IMR-90 (cell line): ENCODE data around the gene FANCM. TPM values are rescaled to one million over a fixed set of nuclear protein-coding genes. Genes with fewer than 3 reads are reported as not detected.

Experiments used
- ATAC-seq: fragments of 200-7000 bp; cut with Tn5 transposase; 2 replicates; pipeline ENCODE4 v1.9.1; 2020; ENCODE audit warnings: low read depth, mild to moderate bottlenecking, moderate library complexity
- BruUV-seq: library from RNA; stranded (reverse); fragments of 400-500 nt; replicated peaks from 2 replicates; lab custom pipeline; 2021; lab: Mats Ljungman, UMichigan
- CTCF ChIA-PET: fragments of 300-600 bp; formaldehyde crosslinking; extraction: SDS; loops from one replicate; lab custom pipeline; 2021; ENCODE audit warnings: antibody characterized with exemption; lab: Yijun Ruan, JAX
- POLR2A ChIA-PET: fragments of 300-600 bp; sonication (Branson Sonifier 250); formaldehyde crosslinking; loops from one replicate; lab custom pipeline; 2022; ENCODE audit warnings: antibody characterized with exemption; ENCODE audit not compliant: unreplicated experiment; lab: Charles Lee
- DNase-seq: peaks from one replicate; pipeline ENCODE4 v3.0.0; 2013
- H2AFZ ChIP-seq: replicated peaks from 2 replicates; pipeline ENCODE3; 2013; ENCODE audit warnings: low read length, mild to moderate bottlenecking; ENCODE audit not compliant: poor library complexity
- H2AK5ac ChIP-seq: 2 replicates; pipeline ENCODE4 v1.6.1; 2013; ENCODE audit warnings: low read depth, low read length, inconsistent platforms
- H2AK9ac ChIP-seq: replicated peaks from 2 replicates; pipeline ENCODE3; 2013; ENCODE audit warnings: mild to moderate bottlenecking, low read depth, low read length, moderate library complexity; ENCODE audit not compliant: poor library complexity
- H2BK120ac ChIP-seq: 2 replicates; pipeline ENCODE4 v1.6.1; 2013; ENCODE audit warnings: low read depth, low read length, inconsistent platforms
- H2BK15ac ChIP-seq: 3 replicates; pipeline ENCODE4 v1.6.1; 2013; ENCODE audit warnings: low read depth, low read length, inconsistent platforms
- H2BK20ac ChIP-seq: 2 replicates; pipeline ENCODE4 v1.6.1; 2013; ENCODE audit warnings: low read depth, mild to moderate bottlenecking, inconsistent platforms, low read length, moderate library complexity
- H2BK5ac ChIP-seq: 2 replicates; pipeline ENCODE4 v1.6.1; 2013; ENCODE audit warnings: mild to moderate bottlenecking, low read depth, low read length, inconsistent platforms; ENCODE audit not compliant: poor library complexity, severe bottlenecking
- H3K14ac ChIP-seq: replicated peaks from 2 replicates; pipeline ENCODE4 v1.6.1; 2013; ENCODE audit warnings: low read depth, low read length, inconsistent platforms
- H3K18ac ChIP-seq: 2 replicates; pipeline ENCODE4 v1.6.1; 2013; ENCODE audit warnings: low read depth, low read length, control low read depth
- H3K23ac ChIP-seq: 2 replicates; pipeline ENCODE4 v1.6.1; 2013; ENCODE audit warnings: low read depth, low read length, inconsistent platforms
- H3K27ac ChIP-seq: 2 replicates; pipeline ENCODE4 v1.5.1; 2013; ENCODE audit warnings: mild to moderate bottlenecking, control low read depth, low read length; ENCODE audit not compliant: insufficient read depth
- H3K27me3 ChIP-seq: 2 replicates; pipeline ENCODE4 v1.6.1; 2013; ENCODE audit warnings: low read length; ENCODE audit not compliant: control insufficient read depth, insufficient read depth
- H3K36me3 ChIP-seq: 2 replicates; pipeline ENCODE4 v1.6.1; 2013; ENCODE audit warnings: low read length, mixed read lengths; ENCODE audit not compliant: control insufficient read depth, insufficient read depth
- H3K4ac ChIP-seq: 2 replicates; pipeline ENCODE4 v1.6.1; 2013; ENCODE audit warnings: low read depth, low read length, inconsistent platforms
- H3K4me1 ChIP-seq: 2 replicates; pipeline ENCODE4 v1.6.1; 2013; ENCODE audit warnings: low read length, mixed read lengths; ENCODE audit not compliant: control insufficient read depth, insufficient read depth
- H3K4me2 ChIP-seq: 2 replicates; pipeline ENCODE4 v1.6.1; 2013; ENCODE audit warnings: low read depth, mild to moderate bottlenecking, control low read depth, low read length, moderate library complexity
- H3K4me3 ChIP-seq: 2 replicates; pipeline ENCODE4 v1.5.1; 2013; ENCODE audit warnings: low read depth, mild to moderate bottlenecking, control low read depth, low read length, moderate library complexity; ENCODE audit not compliant: insufficient read depth
- H3K56ac ChIP-seq: 2 replicates; pipeline ENCODE4 v1.6.1; 2013; ENCODE audit warnings: low read length, inconsistent platforms; ENCODE audit not compliant: insufficient read depth; ENCODE audit errors: extremely low read depth
- H3K79me1 ChIP-seq, 2 experiments: 2 replicates each; pipeline ENCODE4 v1.6.1; 2013; ENCODE audit warnings: low read length in 2 of 2, inconsistent platforms in 1 of 2, low read depth in 1 of 2
- H3K9ac ChIP-seq: 2 replicates; pipeline ENCODE4 v1.6.1; 2013; ENCODE audit warnings: low read depth, low read length, control low read depth
- H3K9me1 ChIP-seq: 2 replicates; pipeline ENCODE4 v1.6.1; 2013; ENCODE audit warnings: low read length, inconsistent platforms; ENCODE audit not compliant: insufficient read depth
- H3K9me3 ChIP-seq: 2 replicates; pipeline ENCODE4 v1.6.1; 2013; ENCODE audit warnings: low read length; ENCODE audit not compliant: control insufficient read depth, insufficient read depth
- H4K20me1 ChIP-seq: 2 replicates; pipeline ENCODE4 v1.6.1; 2013; ENCODE audit warnings: low read length, inconsistent platforms; ENCODE audit not compliant: insufficient read depth
- H4K5ac ChIP-seq: 2 replicates; pipeline ENCODE4 v1.6.1; 2013; ENCODE audit warnings: mild to moderate bottlenecking, low read depth, low read length, control low read depth
- H4K8ac ChIP-seq, 2 experiments: 2 replicates each; pipeline ENCODE4 v1.6.1; 2013; ENCODE audit warnings: low read depth in 2 of 2, low read length in 2 of 2, control low read depth in 1 of 2, inconsistent platforms in 1 of 2
- H4K91ac ChIP-seq: 2 replicates; pipeline ENCODE4 v1.6.1; 2013; ENCODE audit warnings: low read depth, low read length, inconsistent platforms; ENCODE audit not compliant: insufficient read depth
- BHLHE40 ChIP-seq: fragments of 150-350 bp; IDR thresholded peaks from 2 replicates; pipeline ENCODE4 v1.6.1; 2016; ENCODE audit warnings: mild to moderate bottlenecking, low read depth, low read length
- CHD1 ChIP-seq: IDR thresholded peaks from 2 replicates; pipeline ENCODE4 v1.6.1; 2012; ENCODE audit warnings: low read depth, low read length, improper control_type of control experiment
- ELK1 ChIP-seq: fragments of 150-350 bp; IDR thresholded peaks from 2 replicates; pipeline ENCODE4 v1.6.1; 2016; ENCODE audit warnings: low read depth, mild to moderate bottlenecking, low read length, moderate library complexity, borderline replicate concordance
- FOS ChIP-seq: fragments of 150-350 bp; IDR thresholded peaks from 2 replicates; pipeline ENCODE4 v1.6.1; 2016; ENCODE audit warnings: low read depth, low read length
- MAFK ChIP-seq: IDR thresholded peaks from 2 replicates; pipeline ENCODE4 v1.6.1; 2012; ENCODE audit warnings: low read depth, low read length, improper control_type of control experiment
- MAZ ChIP-seq: IDR thresholded peaks from 2 replicates; pipeline ENCODE4 v1.6.1; 2012; ENCODE audit warnings: low read depth, mild to moderate bottlenecking, low read length, improper control_type of control experiment, moderate library complexity, borderline replicate concordance
- MXI1 ChIP-seq: IDR thresholded peaks from 2 replicates; pipeline ENCODE4 v1.6.1; 2012; ENCODE audit warnings: low read depth, mild to moderate bottlenecking, low read length, moderate library complexity, borderline replicate concordance
- NFE2L2 ChIP-seq: fragments of 150-350 bp; IDR thresholded peaks from 2 replicates; pipeline ENCODE4 v1.6.1; 2016; ENCODE audit warnings: low read depth, mild to moderate bottlenecking, low read length
- POLR2A ChIP-seq: IDR thresholded peaks from 2 replicates; pipeline ENCODE4 v1.6.1; 2012; ENCODE audit warnings: mild to moderate bottlenecking, low read depth, low read length
- RAD21 ChIP-seq: IDR thresholded peaks from 2 replicates; pipeline ENCODE4 v1.6.1; 2012; ENCODE audit warnings: low read length, improper control_type of control experiment
- SMC3 ChIP-seq: fragments of 150-350 bp; IDR thresholded peaks from 2 replicates; pipeline ENCODE4 v1.6.1; 2016; ENCODE audit warnings: low read depth, mild to moderate bottlenecking, antibody characterized with exemption, low read length, moderate library complexity
- dilution Hi-C: fragments of 300-500 bp; cut with HindIII; formaldehyde crosslinking; loops from one replicate; pipeline ENCODE4 v1.14.3; 2018; ENCODE audit warnings: low sequenced_read_pairs; ENCODE audit not compliant: unreplicated experiment
- in situ Hi-C: fragments of 300-500 bp; cut with MboI; formaldehyde crosslinking; loops from 3 replicates; pipeline ENCODE4 v1.14.3; 2019; ENCODE audit warnings: low sequenced_read_pairs, inconsistent platforms, mixed read lengths
- intact Hi-C: fragments of 100-400 bp; cut with micrococcal nuclease; formaldehyde crosslinking; loops from 2 replicates; pipeline ENCODE4 v1.10.0; 2022
- polyA plus RNA-seq, 3 experiments: library from polyadenylated mRNA; depleted of rRNA; stranded (reverse); fragments of >200 nt; gene quantifications; 2 replicates each; pipeline ENCODE4 v1.2.3, GENCODE V29; 2012; ENCODE audit warnings: low replicate concordance in 1 of 3
- total RNA-seq: library from RNA; depleted of rRNA; stranded (reverse); fragments of >200 nt; gene quantifications from 2 replicates; pipeline ENCODE4 v1.2.3, GENCODE V29; 2012
- TF ChIP-seq, protein P1 (sequence below): conservative IDR thresholded peaks from 2 replicates; pipeline ENCODE4 v1.5.1; 2012; ENCODE audit warnings: mild to moderate bottlenecking, low read depth, low read length, improper control_type of control experiment

The FANCM gene
- total and polyA plus RNA-seq, 2 of the 4 experiments (the other 2 are of a cell fraction), result 1.7 to 7.0 TPM

DNA sequence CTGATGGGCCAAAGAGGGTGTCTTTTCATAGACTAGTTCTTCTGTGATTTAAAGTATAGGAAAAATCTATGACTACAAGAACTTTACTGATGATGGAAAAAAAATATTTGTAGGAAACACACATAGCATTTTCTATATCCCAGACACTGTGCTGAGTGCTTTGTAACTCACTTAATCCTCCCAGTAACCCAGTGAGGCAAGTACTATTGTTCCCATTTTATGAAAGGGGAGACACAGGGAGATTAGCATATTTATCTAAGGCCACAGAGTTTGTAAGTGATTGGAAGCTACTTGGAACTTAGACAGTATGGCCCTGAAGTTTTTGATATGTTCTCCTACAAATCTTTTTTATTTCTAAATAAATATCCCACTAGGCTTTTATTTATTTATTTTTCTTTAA is 31.9 kb upstream of the FANCM start:
- no peak overlapping the region for H3K56ac ChIP-seq
- H2BK120ac ChIP-seq, result no peak overlapping the region
- no peak overlapping the region for H3K14ac ChIP-seq
- dilution Hi-C loops, result no loop called here
- in situ Hi-C loops, result no loop called here
- H2AK9ac ChIP-seq, result no peak overlapping the region
- no peak overlapping the region for H3K9ac ChIP-seq
- no peak overlapping the region for H2AFZ ChIP-seq
- no peak overlapping the region for H4K91ac ChIP-seq
- TF ChIP-seq BHLHE40 (no peak), RAD21 (no peak), SMC3 (no peak), NFE2L2 (no peak), POLR2A (no peak), FOS (no peak), MXI1 (no peak), ELK1 (no peak), MAFK (no peak), MAZ (no peak), CHD1 (no peak)
- TF ChIP-seq, protein P1, sequence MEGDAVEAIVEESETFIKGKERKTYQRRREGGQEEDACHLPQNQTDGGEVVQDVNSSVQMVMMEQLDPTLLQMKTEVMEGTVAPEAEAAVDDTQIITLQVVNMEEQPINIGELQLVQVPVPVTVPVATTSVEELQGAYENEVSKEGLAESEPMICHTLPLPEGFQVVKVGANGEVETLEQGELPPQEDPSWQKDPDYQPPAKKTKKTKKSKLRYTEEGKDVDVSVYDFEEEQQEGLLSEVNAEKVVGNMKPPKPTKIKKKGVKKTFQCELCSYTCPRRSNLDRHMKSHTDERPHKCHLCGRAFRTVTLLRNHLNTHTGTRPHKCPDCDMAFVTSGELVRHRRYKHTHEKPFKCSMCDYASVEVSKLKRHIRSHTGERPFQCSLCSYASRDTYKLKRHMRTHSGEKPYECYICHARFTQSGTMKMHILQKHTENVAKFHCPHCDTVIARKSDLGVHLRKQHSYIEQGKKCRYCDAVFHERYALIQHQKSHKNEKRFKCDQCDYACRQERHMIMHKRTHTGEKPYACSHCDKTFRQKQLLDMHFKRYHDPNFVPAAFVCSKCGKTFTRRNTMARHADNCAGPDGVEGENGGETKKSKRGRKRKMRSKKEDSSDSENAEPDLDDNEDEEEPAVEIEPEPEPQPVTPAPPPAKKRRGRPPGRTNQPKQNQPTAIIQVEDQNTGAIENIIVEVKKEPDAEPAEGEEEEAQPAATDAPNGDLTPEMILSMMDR, result no peak
- H4K8ac ChIP-seq, result no peak overlapping the region
- ChIA-PET CTCF (interaction anchor here (0.6 kb wide), 1 partner anchor 148 kb away, joined by 5 read pairs; no protein-coding TSS in a partner anchor), POLR2A (no interaction called here)
- H4K20me1 ChIP-seq, result no peaks in the 10 kb centered on the region
- peaks cover 22% of the 10 kb centered on the region for H3K36me3 ChIP-seq
- no peak overlapping the region for H3K18ac ChIP-seq
- no peak overlapping the region for H2BK15ac ChIP-seq
- H2BK20ac ChIP-seq, result no peak overlapping the region
- no peaks in the 10 kb centered on the region for H3K9me3 ChIP-seq
- no peak overlapping the region for H2AK5ac ChIP-seq
- intact Hi-C loops, result no loop called here
- no peak overlapping the region for H3K23ac ChIP-seq
- H3K27ac ChIP-seq, result no peak overlapping the region
- H3K4ac ChIP-seq, result no peak overlapping the region
- H3K79me1 ChIP-seq, result peaks cover 11 to 13% of the 10 kb centered on the region in 2 experiments; a peak in 3 of 4 replicates
- H2BK5ac ChIP-seq, result no peak overlapping the region
- DNase-seq (no peak), ATAC-seq (no peak)
- H3K4me3 ChIP-seq, result no peak overlapping the region
- H3K9me1 ChIP-seq, result no peaks in the 10 kb centered on the region
- no peaks in the 10 kb centered on the region for H3K27me3 ChIP-seq
- H4K5ac ChIP-seq, result no peak overlapping the region
- H3K4me2 ChIP-seq, result no peak overlapping the region
- BruUV-seq, result no TSS peak
- no peaks in the 10 kb centered on the region for H3K4me1 ChIP-seq
